ENCODE results near the gene SMIM35. TPM values are rescaled to one million over a fixed set of nuclear protein-coding genes. Genes with fewer than 3 reads are reported as not detected.

The SMIM35 gene
- total RNA-seq, 4 donors from 2014 or later = not detected

DNA sequence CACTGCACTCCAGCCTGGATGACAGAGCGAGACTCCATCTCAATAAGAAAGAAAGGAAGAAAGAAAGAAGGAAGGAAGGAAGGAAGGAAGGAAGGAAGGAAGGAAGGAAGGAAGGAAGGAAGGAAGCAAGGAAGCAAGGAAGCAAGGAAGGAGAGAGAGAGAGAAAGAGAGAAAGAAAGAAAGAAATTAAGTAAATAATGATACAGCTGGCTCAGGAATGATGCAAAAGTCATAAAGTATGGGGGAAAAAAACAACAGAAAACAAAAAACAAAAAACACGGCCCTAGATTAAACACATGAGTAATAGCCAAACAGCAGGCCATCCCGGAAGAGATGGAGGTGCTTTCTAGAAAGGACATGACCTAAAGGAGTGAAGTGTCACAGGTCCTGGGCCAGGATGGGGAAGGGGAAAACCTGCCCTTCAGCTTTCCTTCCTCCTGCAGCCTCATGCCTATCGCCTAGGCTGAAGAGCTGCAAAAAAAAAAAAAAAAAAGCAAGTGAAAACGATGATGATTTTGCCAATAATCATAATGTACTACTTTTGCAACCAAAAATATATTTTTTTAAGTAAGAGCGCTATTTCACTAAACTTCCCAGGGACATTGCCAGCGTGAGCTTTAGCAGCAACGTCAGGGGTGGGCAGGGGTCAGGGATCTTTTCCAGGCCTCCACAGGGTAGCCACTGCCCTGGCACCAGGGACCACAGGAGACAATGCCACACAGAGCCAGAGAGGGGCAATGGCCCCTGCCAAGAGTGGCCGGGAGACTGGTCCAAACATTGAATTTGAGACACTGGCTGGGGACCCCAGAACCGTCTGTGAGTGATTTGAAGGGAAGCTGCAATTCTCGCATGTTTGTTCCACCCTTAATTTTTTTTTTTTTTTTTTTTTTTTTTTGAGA is 38.0 kb downstream of the SMIM35 start:
- WGBS, 2 donors = 72 to 74% methylated on average over 11 of the region's 11 CpGs
- DNase-seq (ENCODE audit: low spot score in 2 of 2) = peak in 1 of 2 donors; percentile 48
- intact Hi-C loops (cut with DNase I; ENCODE audit: low total_unique reads) = loop anchor here (10.0 kb wide), 1 partner anchor 224 kb away; the partner anchor contains the start of gene FXYD2

DNA sequence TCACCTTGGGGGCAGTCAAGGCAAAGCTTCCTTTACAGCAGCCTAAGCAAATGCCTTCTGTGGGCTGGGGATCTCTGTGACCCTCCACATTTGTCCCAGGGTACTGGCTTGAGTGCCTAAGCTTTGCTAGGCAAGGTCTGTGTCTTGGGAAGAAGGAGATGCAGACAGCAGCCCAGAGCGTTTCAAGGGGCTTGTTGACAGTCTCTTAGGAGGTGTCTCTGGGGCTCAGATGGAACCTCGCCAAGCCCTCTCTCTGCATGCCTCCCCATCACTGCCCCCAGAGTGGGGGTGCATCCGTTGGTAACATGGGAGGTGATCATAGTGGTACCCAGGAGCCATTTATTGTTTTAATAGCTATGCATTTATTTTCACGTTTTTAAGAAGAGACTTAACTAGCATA is 39.0 kb downstream of the SMIM35 start:
- H3K4me3 ChIP-seq (ENCODE audit: low read depth, poor library complexity, severe bottlenecking) = no peak overlapping the region
- WGBS, 2 donors = 81 to 90% methylated on average over 4 of the region's 4 CpGs
- intact Hi-C loops (cut with DNase I; ENCODE audit: low total_unique reads) = loop anchor here (10.0 kb wide), 1 partner anchor 223 kb away; the partner anchor contains the start of gene FXYD2
- TF ChIP-seq, protein P1, sequence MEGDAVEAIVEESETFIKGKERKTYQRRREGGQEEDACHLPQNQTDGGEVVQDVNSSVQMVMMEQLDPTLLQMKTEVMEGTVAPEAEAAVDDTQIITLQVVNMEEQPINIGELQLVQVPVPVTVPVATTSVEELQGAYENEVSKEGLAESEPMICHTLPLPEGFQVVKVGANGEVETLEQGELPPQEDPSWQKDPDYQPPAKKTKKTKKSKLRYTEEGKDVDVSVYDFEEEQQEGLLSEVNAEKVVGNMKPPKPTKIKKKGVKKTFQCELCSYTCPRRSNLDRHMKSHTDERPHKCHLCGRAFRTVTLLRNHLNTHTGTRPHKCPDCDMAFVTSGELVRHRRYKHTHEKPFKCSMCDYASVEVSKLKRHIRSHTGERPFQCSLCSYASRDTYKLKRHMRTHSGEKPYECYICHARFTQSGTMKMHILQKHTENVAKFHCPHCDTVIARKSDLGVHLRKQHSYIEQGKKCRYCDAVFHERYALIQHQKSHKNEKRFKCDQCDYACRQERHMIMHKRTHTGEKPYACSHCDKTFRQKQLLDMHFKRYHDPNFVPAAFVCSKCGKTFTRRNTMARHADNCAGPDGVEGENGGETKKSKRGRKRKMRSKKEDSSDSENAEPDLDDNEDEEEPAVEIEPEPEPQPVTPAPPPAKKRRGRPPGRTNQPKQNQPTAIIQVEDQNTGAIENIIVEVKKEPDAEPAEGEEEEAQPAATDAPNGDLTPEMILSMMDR (IDR thresholded peaks at IDR 0.05) = no peak
- TF ChIP-seq POLR2A (IDR thresholded peaks at IDR 0.05) = no peak
- peak in 1 of 2 donors; percentile 75 for DNase-seq (ENCODE audit: low spot score in 2 of 2)

More for the DNA sequence above, 38.0 kb downstream of the SMIM35 start:
- TF ChIP-seq, protein P1 (IDR thresholded peaks at IDR 0.05) = no peak
- TF ChIP-seq POLR2A (IDR thresholded peaks at IDR 0.05) = no peak
- no peak overlapping the region for H3K4me3 ChIP-seq (ENCODE audit: low read depth, poor library complexity, severe bottlenecking)

DNA sequence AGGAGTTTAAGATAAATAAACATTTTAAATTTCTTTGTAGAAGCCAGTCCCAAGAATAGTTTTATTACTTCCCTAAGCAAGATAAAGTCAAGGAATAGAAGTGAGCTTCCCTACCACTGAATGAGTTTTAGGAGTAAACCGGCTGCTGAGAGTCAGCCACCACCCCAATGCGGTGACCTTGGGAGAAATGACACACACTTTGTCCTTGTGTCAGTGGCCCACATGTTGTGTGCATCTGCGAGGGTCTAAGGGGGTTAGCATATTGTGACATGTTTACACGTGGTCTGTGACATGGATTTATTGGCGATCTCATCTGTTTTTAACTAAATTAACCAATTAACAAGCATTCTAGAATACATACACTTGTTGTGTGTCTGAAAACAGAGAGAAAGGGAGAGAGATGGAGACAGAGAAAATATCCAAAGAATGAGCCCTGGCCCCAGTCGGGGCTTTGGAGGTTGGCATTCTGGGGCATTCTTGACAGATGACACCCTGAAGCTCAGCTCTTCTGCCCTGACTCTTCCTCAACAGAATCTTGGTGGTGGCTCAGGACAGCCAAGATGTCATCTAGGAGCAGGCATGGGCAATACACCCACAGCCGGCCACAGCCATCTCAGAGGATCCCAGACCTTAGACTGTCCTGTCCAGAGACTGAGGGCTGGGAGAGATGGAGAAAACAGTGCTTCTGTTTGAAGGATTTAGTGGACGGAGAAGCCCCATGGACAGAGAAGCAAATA is 39.6 kb downstream of the SMIM35 start:
- intact Hi-C loops (cut with DNase I; ENCODE audit: low total_unique reads) = loop anchor here (10.0 kb wide), 1 partner anchor 222 kb away; the partner anchor contains the start of gene FXYD2
- no peak overlapping the region for H3K4me3 ChIP-seq (ENCODE audit: low read depth, poor library complexity, severe bottlenecking)
- 65 to 70% methylated on average over 8 of the region's 8 CpGs for WGBS, 2 donors
- TF ChIP-seq, protein P1 (IDR thresholded peaks at IDR 0.05) = no peak
- TF ChIP-seq POLR2A (IDR thresholded peaks at IDR 0.05) = no peak
- DNase-seq (ENCODE audit: low spot score in 2 of 2) = peak in 1 of 2 donors; percentile 65

DNA sequence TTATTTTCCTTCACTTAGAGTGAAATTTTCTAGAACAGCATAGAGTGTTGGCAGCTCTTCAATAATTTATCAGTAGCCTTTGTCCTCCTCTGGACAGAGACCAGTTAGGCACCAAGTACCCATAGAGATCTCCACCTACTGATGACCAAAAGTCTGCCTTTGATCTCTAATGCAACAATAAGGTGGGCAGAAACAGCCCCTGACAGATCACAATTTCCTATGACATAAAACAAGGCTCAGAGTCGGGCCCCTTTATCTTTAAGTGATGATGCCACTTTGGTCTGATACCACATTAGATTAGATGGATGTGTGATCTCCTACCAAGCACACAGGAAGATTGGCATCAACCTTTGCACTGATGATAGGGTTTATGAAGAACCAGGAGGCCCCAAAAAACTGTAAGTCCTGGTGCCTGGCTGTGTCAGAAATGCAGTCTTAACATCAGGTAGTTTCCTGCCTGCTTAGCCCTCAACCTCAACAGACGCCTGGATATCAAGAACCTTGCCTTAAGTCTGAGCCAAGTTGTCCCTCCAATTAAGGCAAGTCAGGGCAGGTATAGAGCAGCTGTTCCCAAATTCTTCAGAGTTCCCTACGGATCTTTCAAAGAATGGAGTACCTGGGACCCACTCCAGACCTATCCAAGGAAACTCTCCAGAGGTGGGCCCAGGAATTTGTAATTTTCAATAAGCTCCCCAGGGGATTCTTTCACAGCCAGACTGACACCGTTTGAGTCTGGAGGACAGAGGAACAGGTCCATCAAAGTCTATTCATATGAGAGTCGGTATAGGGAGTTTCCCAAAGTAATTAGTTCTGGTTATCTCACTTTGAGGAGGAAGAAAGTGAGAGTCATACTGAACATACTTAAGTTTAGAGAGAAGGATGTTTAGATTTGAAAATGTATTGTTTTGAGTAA is 40.5 kb downstream of the SMIM35 start:
- intact Hi-C loops (cut with DNase I; ENCODE audit: low total_unique reads) = loop anchor here (10.0 kb wide), 1 partner anchor 222 kb away; the partner anchor contains the start of gene FXYD2
- 33 to 46% methylated on average over 5 of the region's 5 CpGs for WGBS, 2 donors
- DNase-seq (ENCODE audit: low spot score in 2 of 2) = no peak
- no peak for TF ChIP-seq POLR2A (IDR thresholded peaks at IDR 0.05)
- TF ChIP-seq, protein P1 (IDR thresholded peaks at IDR 0.05) = no peak
- H3K4me3 ChIP-seq (ENCODE audit: low read depth, poor library complexity, severe bottlenecking) = no peak overlapping the region

DNA sequence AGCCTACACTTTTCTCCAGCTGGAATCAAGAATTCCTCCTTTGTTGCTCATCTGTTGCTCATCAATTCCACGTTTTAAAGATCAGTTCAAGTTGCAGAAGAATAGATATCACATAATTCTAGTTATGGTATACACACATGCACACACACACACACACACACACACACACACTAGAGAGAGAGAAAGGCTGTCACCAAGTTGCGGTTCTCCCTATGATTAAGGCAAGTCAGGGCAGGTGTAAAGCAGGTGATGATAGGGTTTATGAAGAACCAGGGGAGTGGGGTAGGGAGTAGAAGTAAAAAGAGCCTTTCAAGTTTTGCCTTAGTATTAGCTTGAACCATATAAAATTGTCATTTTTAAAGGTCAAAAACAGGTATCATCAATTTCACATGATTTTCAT is 41.6 kb downstream of the SMIM35 start:
- no peak for TF ChIP-seq POLR2A (IDR thresholded peaks at IDR 0.05)
- TF ChIP-seq, protein P1 (IDR thresholded peaks at IDR 0.05) = no peak
- no peak for DNase-seq (ENCODE audit: low spot score in 2 of 2)
- no peak overlapping the region for H3K4me3 ChIP-seq (ENCODE audit: low read depth, poor library complexity, severe bottlenecking)
- WGBS, 2 donors = 41 to 50% methylated on average over 2 of the region's 2 CpGs
- intact Hi-C loops (cut with DNase I; ENCODE audit: low total_unique reads) = loop anchor here (10.0 kb wide), 1 partner anchor 220 kb away; the partner anchor contains the start of gene FXYD2
